Measurements from ENCODE around the gene LIPK. TPM values are rescaled to one million over a fixed set of nuclear protein-coding genes. Genes with fewer than 3 reads are reported as not detected.

Gene LIPK
- total and polyA plus RNA-seq, 2 of the 13 experiments (the other 11 are each of a cell fraction or from before 2014, with no cell fraction given), result not detected

- ChIA-PET POLR2A (no interaction called here), CTCF (ENCODE audit: low intra/inter-chr PET ratio, low total read pairs) (no interaction called here)
- Histone ChIP-seq H2AFZ (ENCODE audit: low read length) (no peak overlapping the region), H3K4me3 (replicated peaks in 1 of 3; ENCODE audit: insufficient read depth in 1 of 3, low read depth in 2 of 3, low read length in 3 of 3) (no peak overlapping the region), H3K4me2 (ENCODE audit: low read depth, low read length) (no peak overlapping the region), H3K4me1 (ENCODE audit: insufficient read depth, low read length) (no peaks in the 10 kb centered on the region), H3K36me3 (replicated peaks in 1 of 2; ENCODE audit: control insufficient read depth in 1 of 2, insufficient read depth in 2 of 2, low read length in 2 of 2) (no peaks in the 10 kb centered on the region), H3K9me3 (ENCODE audit: low read length) (no peaks in the 10 kb centered on the region), H3K27ac (ENCODE audit: extremely low read length, insufficient read depth, low read length) (no peak overlapping the region), H3K79me2 (ENCODE audit: insufficient read depth, low read length) (no peaks in the 10 kb centered on the region), H4K20me1 (ENCODE audit: insufficient read depth, low read length) (no peaks in the 10 kb centered on the region), H3K9ac (ENCODE audit: insufficient read depth, low read depth, low read length) (no peak overlapping the region), H3K27me3 (ENCODE audit: control insufficient read depth in 1 of 2, insufficient read depth in 2 of 2, low read length in 2 of 2) (no peaks in the 10 kb centered on the region)
- BruUV-seq (replicated peaks), result no TSS peak
- WGBS (ENCODE audit: low lambda C conversion rate), result 21% methylated on average over 2 of the region's 2 CpGs
- no peak for TF ChIP-seq SNAPC2 (CRISPR knock-in tag; IDR thresholded peaks at IDR 0.05)
- no peak for TF ChIP-seq ZFP36 (IDR thresholded peaks at IDR 0.05; ENCODE audit: borderline replicate concordance, low read depth, low read length, partially characterized antibody)
- no peak for TF ChIP-seq ZNF704 (CRISPR knock-in tag; IDR thresholded peaks at IDR 0.05; ENCODE audit: borderline replicate concordance)
- TF ChIP-seq PAF1 (CRISPR knock-in tag; IDR thresholded peaks at IDR 0.05), result no peak
- no peak for TF ChIP-seq IRF1 (CRISPR knock-in tag; IDR thresholded peaks at IDR 0.05; ENCODE audit: low read depth)
- TF ChIP-seq POLR2A (IDR thresholded peaks at IDR 0.05; ENCODE audit: insufficient read depth in 1 of 2, low read depth in 2 of 2, low read length in 2 of 2), result no peak
- TF ChIP-seq RFXANK (CRISPR knock-in tag; IDR thresholded peaks at IDR 0.05), result no peak
- no peak for TF ChIP-seq IRX3 (CRISPR knock-in tag; IDR thresholded peaks at IDR 0.05; ENCODE audit: borderline replicate concordance, low read depth)
- TF ChIP-seq MYPOP (CRISPR knock-in tag; IDR thresholded peaks at IDR 0.05), result no peak
- TF ChIP-seq U2AF2 (IDR thresholded peaks at IDR 0.05; ENCODE audit: low read depth, low read length), result no peak
- no peak for TF ChIP-seq AFF4 (CRISPR knock-in tag; IDR thresholded peaks at IDR 0.05)
- TF ChIP-seq BHLHE40 (IDR thresholded peaks at IDR 0.05; ENCODE audit: low read length), result no peak
- TF ChIP-seq ZNF746 (CRISPR knock-in tag; IDR thresholded peaks at IDR 0.05), result no peak
- no peak for TF ChIP-seq ZFP91 (CRISPR knock-in tag; IDR thresholded peaks at IDR 0.05; ENCODE audit: borderline replicate concordance)
- no peak for TF ChIP-seq ZNF782 (CRISPR knock-in tag; IDR thresholded peaks at IDR 0.05; ENCODE audit: borderline replicate concordance)
- no peak for TF ChIP-seq GPBP1L1 (CRISPR knock-in tag; IDR thresholded peaks at IDR 0.05)
- FAIRE-seq (no peak), ATAC-seq (no peak), DNase-seq (ENCODE audit: low spot score) (no peak)
- intact Hi-C loops (cut with micrococcal nuclease; ENCODE audit: unreplicated experiment), result no loop called here
- in situ Hi-C loops (cut with HindIII; ENCODE audit: extremely low pct_ligation_motif_present, low pct_unique_long_range_greater_than_20kb), result no loop called here
These were observed 34.0 kb upstream of the LIPK start for GRCh38 chr10:88672041-88672440.

Measured in HepG2 (cell line).